H9 (cell line): ENCODE results near the gene NT5DC1. TPM values are rescaled to one million over a fixed set of nuclear protein-coding genes. Genes with fewer than 3 reads are reported as not detected.

ENCODE experiments used
- DNase-seq: peaks from one replicate; pipeline ENCODE4 v3.0.0-alpha.2; 2017
- H2AFZ ChIP-seq: one replicate; pipeline ENCODE4 v1.6.1; 2013; ENCODE audit warnings: mild to moderate bottlenecking, low read length, control low read depth, moderate library complexity
- H2AK5ac ChIP-seq: 2 replicates; pipeline ENCODE4 v1.6.1; 2013; ENCODE audit warnings: low read length, control low read depth, mixed read lengths; ENCODE audit not compliant: insufficient read length
- H2BK120ac ChIP-seq: one replicate; pipeline ENCODE4 v1.6.1; 2013; ENCODE audit warnings: low read depth, mild to moderate bottlenecking, low read length, control low read depth, inconsistent platforms; ENCODE audit not compliant: poor library complexity, severe bottlenecking
- H2BK12ac ChIP-seq: 2 replicates; pipeline ENCODE4 v1.6.1; 2013; ENCODE audit warnings: low read length, control low read depth, mixed read lengths, low read depth; ENCODE audit not compliant: insufficient read length
- H2BK15ac ChIP-seq: 2 replicates; pipeline ENCODE4 v1.6.1; 2013; ENCODE audit warnings: low read depth, low read length, control low read depth
- H2BK20ac ChIP-seq: one replicate; pipeline ENCODE4 v1.6.1; 2013; ENCODE audit warnings: low read depth, mild to moderate bottlenecking, low read length, control low read depth, inconsistent platforms; ENCODE audit not compliant: poor library complexity, severe bottlenecking
- H2BK5ac ChIP-seq: 2 replicates; pipeline ENCODE4 v1.6.1; 2013; ENCODE audit warnings: low read length, control low read depth, mixed read lengths; ENCODE audit not compliant: insufficient read length
- H3K14ac ChIP-seq: 2 replicates; pipeline ENCODE4 v1.6.1; 2013; ENCODE audit warnings: low read length, control low read depth; ENCODE audit not compliant: insufficient read depth
- H3K18ac ChIP-seq: 2 replicates; pipeline ENCODE4 v1.6.1; 2013; ENCODE audit warnings: low read depth, mild to moderate bottlenecking, mixed read lengths, low read length, control low read depth; ENCODE audit not compliant: insufficient read length
- H3K23ac ChIP-seq: 2 replicates; pipeline ENCODE4 v1.6.1; 2013; ENCODE audit warnings: low read length, control low read depth, mixed read lengths, low read depth; ENCODE audit not compliant: insufficient read length
- H3K23me2 ChIP-seq: 2 replicates; pipeline ENCODE4 v1.6.1; 2013; ENCODE audit warnings: low read depth, mild to moderate bottlenecking, mixed read lengths, low read length, control low read depth; ENCODE audit not compliant: insufficient read length, poor library complexity, severe bottlenecking
- H3K27ac ChIP-seq: 2 replicates; pipeline ENCODE4 v1.5.1; 2013; ENCODE audit warnings: low read length, control low read depth, mixed read lengths, low read depth; ENCODE audit not compliant: insufficient read length
- H3K27me3 ChIP-seq: 2 replicates; pipeline ENCODE4 v1.6.1; 2013; ENCODE audit warnings: low read length, control low read depth, inconsistent platforms; ENCODE audit not compliant: insufficient read depth
- H3K4ac ChIP-seq: 2 replicates; pipeline ENCODE4 v1.6.1; 2013; ENCODE audit warnings: low read depth, mild to moderate bottlenecking, control low read depth, inconsistent platforms, low read length, moderate library complexity
- H3K4me1 ChIP-seq: 2 replicates; pipeline ENCODE4 v1.6.1; 2013; ENCODE audit warnings: low read length, control low read depth, inconsistent platforms; ENCODE audit not compliant: insufficient read depth
- H3K4me2 ChIP-seq: 2 replicates; pipeline ENCODE4 v1.6.1; 2013; ENCODE audit warnings: low read length, control low read depth, mixed read lengths; ENCODE audit not compliant: insufficient read length, insufficient read depth
- H3K56ac ChIP-seq: 2 replicates; pipeline ENCODE4 v1.6.1; 2013; ENCODE audit warnings: low read depth, mild to moderate bottlenecking, mixed read lengths, low read length, control low read depth; ENCODE audit not compliant: insufficient read length
- H3K79me1 ChIP-seq: 2 replicates; pipeline ENCODE4 v1.6.1; 2013; ENCODE audit warnings: low read depth, mild to moderate bottlenecking, moderate library complexity, low read length, control low read depth, inconsistent platforms; ENCODE audit not compliant: insufficient read depth, poor library complexity, severe bottlenecking
- H3K79me2 ChIP-seq: 2 replicates; pipeline ENCODE4 v1.6.1; 2013; ENCODE audit warnings: low read length, control low read depth, inconsistent platforms; ENCODE audit not compliant: insufficient read depth
- H3K9ac ChIP-seq: 2 replicates; pipeline ENCODE4 v1.6.1; 2013; ENCODE audit warnings: low read length, control low read depth, mixed read lengths; ENCODE audit not compliant: insufficient read length; ENCODE audit errors: extremely low read depth
- H3K9me3 ChIP-seq: one replicate; pipeline ENCODE4 v1.6.1; 2013; ENCODE audit warnings: low read depth, low read length, inconsistent platforms; ENCODE audit not compliant: control insufficient read depth
- H3T11ph ChIP-seq: one replicate; pipeline ENCODE4 v1.6.1; 2013; ENCODE audit warnings: mild to moderate bottlenecking, low read length, control low read depth, inconsistent platforms
- H4K20me1 ChIP-seq: one replicate; pipeline ENCODE4 v1.6.1; 2013; ENCODE audit not compliant: control insufficient read depth, insufficient read length, insufficient read depth
- H4K5ac ChIP-seq: 2 replicates; pipeline ENCODE4 v1.6.1; 2013; ENCODE audit warnings: low read depth, mild to moderate bottlenecking, mixed read lengths, low read length, control low read depth; ENCODE audit not compliant: insufficient read length
- H4K8ac ChIP-seq: replicated peaks from 2 replicates; pipeline ENCODE4 v1.6.1; 2013; ENCODE audit warnings: low read length, control low read depth, mixed read lengths, low read depth; ENCODE audit not compliant: insufficient read length
- H4K91ac ChIP-seq: 2 replicates; pipeline ENCODE4 v1.6.1; 2013; ENCODE audit warnings: low read depth, mild to moderate bottlenecking, moderate library complexity, mixed read lengths, low read length, control low read depth; ENCODE audit not compliant: insufficient read length
- H3K27ac Mint-ChIP-seq, 3 experiments: 2 replicates in 2 of 3; 3 replicates in 1 of 3; pipeline ENCODE4 v1.8.0; 2020 to 2021; ENCODE audit warnings: mixed read lengths in 3 of 3, mild to moderate bottlenecking in 1 of 3, moderate library complexity in 1 of 3
- H3K27me3 Mint-ChIP-seq: 2 replicates; pipeline ENCODE4 v1.8.0; 2021; ENCODE audit warnings: low read depth, mild to moderate bottlenecking, moderate library complexity, mixed read lengths
- H3K36me3 Mint-ChIP-seq, 3 experiments: 2 replicates in 2 of 3; 3 replicates in 1 of 3; pipeline ENCODE4 v1.8.0; 2020 to 2021; ENCODE audit warnings: low read depth in 3 of 3, mixed read lengths in 3 of 3; ENCODE audit not compliant: insufficient read depth in 1 of 3
- H3K4me1 Mint-ChIP-seq, 2 experiments: 2 replicates each; pipeline ENCODE4 v1.8.0; 2020; ENCODE audit warnings: mixed read lengths in 2 of 2
- H3K4me3 Mint-ChIP-seq, 2 experiments: 2 replicates in 1 of 2; 3 replicates in 1 of 2; pipeline ENCODE4 v1.8.0; 2020 to 2021; ENCODE audit warnings: mild to moderate bottlenecking in 2 of 2, mixed read lengths in 2 of 2, moderate library complexity in 1 of 2
- H3K9me3 Mint-ChIP-seq, 2 experiments: 2 replicates in 1 of 2; 3 replicates in 1 of 2; pipeline ENCODE4 v1.8.0; 2020; ENCODE audit warnings: mild to moderate bottlenecking in 2 of 2, mixed read lengths in 2 of 2, moderate library complexity in 1 of 2
- WGBS: extraction: QIAGEN DNeasy Blood & Tissue Kit; methylation state at CpG from one replicate; pipeline ENCODE4 v1.1.7; 2013; ENCODE audit warnings: missing lambda C conversion rate, low lambda C conversion rate, mixed read lengths; ENCODE audit not compliant: insufficient read length; ENCODE audit errors: extremely low coverage; 5-methylcytosine and 5-hydroxymethylcytosine counted together
- total RNA-seq: library from RNA; stranded (reverse); gene quantifications from 2 replicates; pipeline ENCODE4 v1.2.1, GENCODE V29; 2021
- TF ChIP-seq, protein P1 (sequence below): fragments of 200-600 bp; sonication (generic); conservative IDR thresholded peaks from 3 replicates; pipeline ENCODE4 v1.8.0; 2021; ENCODE audit warnings: antibody characterized with exemption, mild to moderate bottlenecking

The NT5DC1 gene
- total RNA-seq, 1 experiment from 2014 or later, result 64.9 TPM

DNA sequence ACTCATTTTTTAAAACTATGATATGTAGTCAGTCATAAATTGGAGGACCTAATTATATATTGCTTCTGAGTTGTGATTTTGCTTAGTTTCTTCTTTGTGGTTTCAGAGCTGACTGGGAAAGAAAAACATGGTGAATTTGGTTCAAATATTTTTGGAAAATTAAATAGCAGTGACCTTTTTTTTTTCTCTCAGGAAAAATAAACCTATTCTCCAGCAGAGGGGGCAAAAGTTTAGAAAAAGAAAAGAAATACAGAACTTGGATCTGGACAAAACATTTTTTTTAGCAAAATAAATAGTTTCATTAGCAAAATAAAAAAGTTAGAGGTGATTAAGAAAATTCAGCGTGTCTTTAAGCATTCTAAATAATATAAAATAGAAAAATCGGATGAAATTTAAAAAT lies 15.1 kb downstream of the NT5DC1 start:
- Histone ChIP-seq H2BK12ac (no peak overlapping the region), H3K23me2 (no peaks in the 10 kb centered on the region), H2AK5ac (no peak overlapping the region), H2BK15ac (no peak overlapping the region), H3K27me3 (no peaks in the 10 kb centered on the region), H4K20me1 (no peaks in the 10 kb centered on the region), H2BK20ac (no peak overlapping the region), H3K14ac (no peak overlapping the region), H3K79me2 (no peaks in the 10 kb centered on the region), H3T11ph (no peak overlapping the region), H2BK120ac (no peak overlapping the region), H4K5ac (no peak overlapping the region), H2AFZ (no peak overlapping the region), H3K9me3 (no peaks in the 10 kb centered on the region), H3K56ac (no peak overlapping the region), H3K23ac (no peak overlapping the region), H3K18ac (no peak overlapping the region), H2BK5ac (no peak overlapping the region), H3K4me1 (no peaks in the 10 kb centered on the region), H4K8ac (no peak overlapping the region), H3K9ac (no peak overlapping the region), H3K79me1 (no peaks in the 10 kb centered on the region), H3K4ac (no peak overlapping the region), H3K4me2 (no peak overlapping the region), H4K91ac (no peak overlapping the region), H3K27ac (no peak overlapping the region)
- Mint-ChIP-seq H3K4me1 (peaks cover 2% of the 10 kb centered on the region in 2 experiments; a peak in 2 of 4 replicates), H3K9me3 (no peaks in the 10 kb centered on the region), H3K27me3 (no peaks in the 10 kb centered on the region), H3K27ac (no peak overlapping the region), H3K36me3 (peaks cover 17 to 52% (median 45%) of the 10 kb centered on the region in 3 experiments; a peak in 6 of 7 replicates), H3K4me3 (no peak overlapping the region)
- WGBS, result no CpG with 5 or more reads among the region's 2 CpGs
- no peak for DNase-seq
- TF ChIP-seq, protein P1, sequence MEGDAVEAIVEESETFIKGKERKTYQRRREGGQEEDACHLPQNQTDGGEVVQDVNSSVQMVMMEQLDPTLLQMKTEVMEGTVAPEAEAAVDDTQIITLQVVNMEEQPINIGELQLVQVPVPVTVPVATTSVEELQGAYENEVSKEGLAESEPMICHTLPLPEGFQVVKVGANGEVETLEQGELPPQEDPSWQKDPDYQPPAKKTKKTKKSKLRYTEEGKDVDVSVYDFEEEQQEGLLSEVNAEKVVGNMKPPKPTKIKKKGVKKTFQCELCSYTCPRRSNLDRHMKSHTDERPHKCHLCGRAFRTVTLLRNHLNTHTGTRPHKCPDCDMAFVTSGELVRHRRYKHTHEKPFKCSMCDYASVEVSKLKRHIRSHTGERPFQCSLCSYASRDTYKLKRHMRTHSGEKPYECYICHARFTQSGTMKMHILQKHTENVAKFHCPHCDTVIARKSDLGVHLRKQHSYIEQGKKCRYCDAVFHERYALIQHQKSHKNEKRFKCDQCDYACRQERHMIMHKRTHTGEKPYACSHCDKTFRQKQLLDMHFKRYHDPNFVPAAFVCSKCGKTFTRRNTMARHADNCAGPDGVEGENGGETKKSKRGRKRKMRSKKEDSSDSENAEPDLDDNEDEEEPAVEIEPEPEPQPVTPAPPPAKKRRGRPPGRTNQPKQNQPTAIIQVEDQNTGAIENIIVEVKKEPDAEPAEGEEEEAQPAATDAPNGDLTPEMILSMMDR, result peak; percentile 54
